Spleen (tissue), 11 donors: ENCODE measurements around the gene MAU2. TPM values are rescaled to one million over a fixed set of nuclear protein-coding genes. Genes with fewer than 3 reads are reported as not detected.

Source experiments
- DNase-seq: peaks from one replicate; pipeline ENCODE4 v3.0.0-alpha.2; 2020
- H3K27ac ChIP-seq, 8 donors: fragments of 200-600 bp; sonication (generic) in 7 of 8; 1 replicate in 4 of 8; 2 replicates in 4 of 8; pipeline versions ENCODE4 v1.5.0 to v1.8.0; 2016 to 2021; ENCODE audit warnings: inconsistent platforms in 4 of 8, mild to moderate bottlenecking in 4 of 8, moderate library complexity in 1 of 8
- H3K27me3 ChIP-seq, 7 donors: fragments of 200-600 bp; sonication (generic) in 6 of 7; replicated peaks in 1 of 7; 1 replicate in 4 of 7; 2 replicates in 3 of 7; pipeline versions ENCODE4 v1.5.0 to v1.8.0; 2016 to 2021; ENCODE audit warnings: inconsistent platforms in 3 of 7, mild to moderate bottlenecking in 1 of 7
- H3K36me3 ChIP-seq, 6 donors: fragments of 200-600 bp; sonication (generic) in 5 of 6; 1 replicate in 4 of 6; 2 replicates in 2 of 6; pipeline versions ENCODE4 v1.5.0 to v1.8.0; 2016 to 2021; ENCODE audit warnings: inconsistent platforms in 2 of 6
- H3K4me1 ChIP-seq, 6 donors: fragments of 200-600 bp; sonication (generic) in 5 of 6; 1 replicate in 3 of 6; 2 replicates in 3 of 6; pipeline versions ENCODE4 v1.5.0 to v1.8.0; 2016 to 2021; ENCODE audit warnings: inconsistent platforms in 3 of 6
- H3K4me3 ChIP-seq, 8 donors: fragments of 200-600 bp; sonication (generic) in 7 of 8; 1 replicate in 4 of 8; 2 replicates in 4 of 8; pipeline versions ENCODE4 v1.5.0 to v1.8.0; 2016 to 2021; ENCODE audit warnings: inconsistent platforms in 4 of 8, mild to moderate bottlenecking in 4 of 8, moderate library complexity in 2 of 8
- H3K9me3 ChIP-seq, 8 donors: fragments of 200-600 bp; sonication (generic) in 7 of 8; 1 replicate in 4 of 8; 2 replicates in 4 of 8; pipeline versions ENCODE4 v1.5.0 to v1.8.0; 2016 to 2021; ENCODE audit warnings: inconsistent platforms in 4 of 8
- POLR2A ChIP-seq, 3 donors: fragments of 450-650 bp; IDR thresholded peaks; one replicate each; pipeline ENCODE4 v1.5.1; 2017; ENCODE audit warnings: antibody characterized with exemption in 3 of 3, mild to moderate bottlenecking in 1 of 3
- POLR2AphosphoS5 ChIP-seq, 3 donors: sonication (generic); formaldehyde crosslinking; IDR thresholded peaks; one replicate each; pipeline ENCODE4 v1.5.1; 2017; ENCODE audit warnings: antibody characterized with exemption in 3 of 3
- WGBS, 5 donors: extraction: QIAGEN DNeasy Blood & Tissue Kit in 3 of 5; methylation state at CpG; one replicate each; pipeline versions ENCODE4 v1.1.5 to v1.1.7; 2013 to 2018; 5-methylcytosine and 5-hydroxymethylcytosine counted together
- intact Hi-C: fragments of 100-400 bp; cut with DNase I; formaldehyde crosslinking; loops from one replicate; pipeline ENCODE4 v1.15.0; 2023; ENCODE audit warnings: low total_unique reads
- polyA plus RNA-seq, 3 donors: library from polyadenylated mRNA; stranded (reverse); fragments of 200-250 nt; gene quantifications; one replicate each; pipeline ENCODE4 v1.2.1, GENCODE V29; 2013
- total RNA-seq, 7 donors: library from RNA; depleted of rRNA in 3 of 7; stranded (reverse); fragments of >200 nt in 3 of 7; fragmentation: NEBNext Ultra II Directional in 4 of 7; extraction: Animal tissue kit (Norgen Biotek cat#: 25700) in 4 of 7; gene quantifications; one replicate each; pipeline versions ENCODE4 v1.1.0 to v1.2.1, GENCODE V29; 2016 to 2021
- TF ChIP-seq, protein P1 (sequence below), 11 experiments: fragments of 200-600 bp in 7 of 11; fragments of 450-650 bp in 4 of 11; sonication (generic) in 4 of 11; IDR thresholded peaks in 8 of 11; conservative IDR thresholded peaks in 3 of 11; 1 replicate in 7 of 11; 2 replicates in 4 of 11; pipeline versions ENCODE4 v1.4.0 to v1.8.0; 2016 to 2021; ENCODE audit warnings: antibody characterized with exemption in 11 of 11, inconsistent platforms in 4 of 11, mild to moderate bottlenecking in 1 of 11
- donor health status: healthy with polysubstance abuse.
- donor health status: DM: no; HTN: no; CAD: no; lungs with moderate emphysema.
- donor health status: DM: no; HTN: no; CAD: no.
- donor health status: Bipolar disorder and iron deficiency.
- donor health status: healthy.
- donor health status: DM: no; HTN: no; CAD: no.
- donor health status: DM: yes; HTN: yes; CAD: no.

Gene MAU2
- total and polyA plus RNA-seq, 10 donors: 12.0 to 133 (median 95.1) TPM

DNA sequence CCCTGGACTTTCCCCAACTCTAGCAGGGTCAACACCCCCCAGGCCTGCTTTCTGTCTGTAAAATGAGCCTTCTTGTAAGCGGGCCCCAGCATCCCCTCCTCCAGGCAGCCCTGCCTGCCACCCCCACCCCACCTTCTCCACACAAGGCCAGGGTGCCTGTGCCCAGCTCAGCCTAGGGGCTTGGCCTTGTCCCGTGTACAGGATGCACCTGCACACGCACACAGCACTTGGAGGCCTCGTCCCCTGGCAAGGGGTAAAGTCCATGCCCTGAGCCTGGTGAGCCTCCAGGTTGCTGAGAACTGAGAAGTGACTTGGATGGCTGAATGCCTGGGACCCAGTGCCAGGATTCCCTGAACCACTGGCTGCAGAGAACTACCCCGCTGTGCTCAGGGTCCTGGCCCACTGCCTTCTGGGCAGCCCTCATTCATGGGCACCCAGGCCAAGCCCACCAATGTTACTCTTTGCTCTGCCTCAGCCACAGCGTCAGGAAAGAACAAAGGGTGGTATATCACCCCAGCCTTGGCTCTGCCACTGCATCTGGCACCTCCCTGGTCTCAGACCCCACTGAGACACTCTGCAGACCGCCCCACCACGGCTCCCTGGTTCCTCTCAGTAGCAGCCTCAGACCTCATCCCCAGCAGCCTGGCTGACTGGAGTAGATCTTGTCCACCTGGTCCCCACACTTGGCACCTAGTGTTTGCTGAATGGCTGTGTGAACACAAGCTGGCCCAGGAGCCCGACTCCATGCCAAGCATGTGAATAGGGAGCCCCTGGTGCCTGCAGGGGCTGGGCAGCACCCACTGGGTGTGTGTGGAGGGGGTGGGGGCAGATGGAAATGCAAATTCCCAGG lies 45.7 kb upstream of the MAU2 start:
- Histone ChIP-seq H3K27ac (no peak overlapping the region), H3K27me3 (peaks cover 0 to 23% (median 6%) of the 10 kb centered on the region in 7 donors), H3K9me3 (no peaks in the 10 kb centered on the region), H3K36me3 (peaks cover 18 to 55% (median 52%) of the 10 kb centered on the region in 6 donors), H3K4me3 (no peak overlapping the region), H3K4me1 (peaks cover 0 to 12% (median 8%) of the 10 kb centered on the region in 6 donors)
- TF ChIP-seq, protein P1, sequence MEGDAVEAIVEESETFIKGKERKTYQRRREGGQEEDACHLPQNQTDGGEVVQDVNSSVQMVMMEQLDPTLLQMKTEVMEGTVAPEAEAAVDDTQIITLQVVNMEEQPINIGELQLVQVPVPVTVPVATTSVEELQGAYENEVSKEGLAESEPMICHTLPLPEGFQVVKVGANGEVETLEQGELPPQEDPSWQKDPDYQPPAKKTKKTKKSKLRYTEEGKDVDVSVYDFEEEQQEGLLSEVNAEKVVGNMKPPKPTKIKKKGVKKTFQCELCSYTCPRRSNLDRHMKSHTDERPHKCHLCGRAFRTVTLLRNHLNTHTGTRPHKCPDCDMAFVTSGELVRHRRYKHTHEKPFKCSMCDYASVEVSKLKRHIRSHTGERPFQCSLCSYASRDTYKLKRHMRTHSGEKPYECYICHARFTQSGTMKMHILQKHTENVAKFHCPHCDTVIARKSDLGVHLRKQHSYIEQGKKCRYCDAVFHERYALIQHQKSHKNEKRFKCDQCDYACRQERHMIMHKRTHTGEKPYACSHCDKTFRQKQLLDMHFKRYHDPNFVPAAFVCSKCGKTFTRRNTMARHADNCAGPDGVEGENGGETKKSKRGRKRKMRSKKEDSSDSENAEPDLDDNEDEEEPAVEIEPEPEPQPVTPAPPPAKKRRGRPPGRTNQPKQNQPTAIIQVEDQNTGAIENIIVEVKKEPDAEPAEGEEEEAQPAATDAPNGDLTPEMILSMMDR (IDR thresholded peaks at IDR 0.05 in 8 of 11, conservative IDR thresholded peaks at IDR 0.05 in 3 of 11): no peak
- peak in 1 of 3 donors; percentile 34 for TF ChIP-seq POLR2AphosphoS5 (IDR thresholded peaks at IDR 0.05)
- DNase-seq: no peak
- intact Hi-C loops: no loop called here
- WGBS, 5 donors: 64 to 72% (median 68%) methylated on average over 8 to 9 of the region's 9 CpGs

DNA sequence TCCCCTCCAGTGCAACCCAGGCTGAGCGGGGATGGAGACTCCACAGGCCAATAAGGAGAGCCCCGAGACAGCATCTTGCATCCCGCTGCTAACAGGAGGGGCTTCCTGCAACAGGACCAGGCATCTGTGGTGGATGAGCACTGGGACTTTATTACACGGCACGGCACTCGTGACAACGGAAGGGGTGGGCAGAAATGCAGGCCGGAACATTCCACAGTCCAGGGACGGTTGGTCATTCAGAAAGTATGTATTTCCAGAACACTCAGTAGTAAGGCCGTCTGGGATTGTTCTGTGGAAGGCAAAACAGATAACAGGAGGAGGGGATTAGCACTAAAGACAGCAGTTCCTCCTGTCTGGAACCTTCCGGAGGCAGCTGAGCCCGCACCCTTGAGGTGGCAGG lies 44.2 kb upstream of the MAU2 start:
- Histone ChIP-seq H3K27me3 (peaks cover 0 to 23% (median 6%) of the 10 kb centered on the region in 7 donors), H3K9me3 (no peaks in the 10 kb centered on the region), H3K36me3 (peaks cover 18 to 69% (median 66%) of the 10 kb centered on the region in 6 donors), H3K4me1 (peaks cover 0 to 12% (median 8%) of the 10 kb centered on the region in 6 donors), H3K27ac (no peak overlapping the region), H3K4me3 (no peak overlapping the region)
- 89 to 97% (median 90%) methylated on average over 12 of the region's 12 CpGs for WGBS, 5 donors
- TF ChIP-seq, protein P1 (IDR thresholded peaks at IDR 0.05 in 8 of 11, conservative IDR thresholded peaks at IDR 0.05 in 3 of 11): no peak
- TF ChIP-seq POLR2A (IDR thresholded peaks at IDR 0.05) (no peak), POLR2AphosphoS5 (IDR thresholded peaks at IDR 0.05) (no peak)
- no peak for DNase-seq
- intact Hi-C loops: no loop called here

DNA sequence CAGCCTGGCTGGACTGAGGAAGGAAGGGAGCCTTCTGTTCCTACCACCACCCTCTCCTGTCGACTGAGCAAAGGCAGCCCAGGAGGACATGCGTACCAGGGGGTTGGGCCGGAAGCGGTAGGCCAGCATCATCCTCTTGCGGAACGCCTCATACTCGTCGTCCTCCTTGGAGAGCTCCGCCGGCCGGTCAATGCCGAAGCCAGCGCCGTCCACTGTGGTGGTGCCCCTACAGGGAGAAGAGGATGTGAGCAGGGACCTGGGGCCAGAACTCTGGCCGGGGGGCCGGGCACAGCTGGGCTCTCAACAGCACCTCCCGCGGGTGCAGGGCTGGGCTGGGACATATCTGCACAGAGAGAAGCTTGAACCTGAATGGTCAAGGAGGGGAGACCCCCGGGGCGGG lies 43.8 kb upstream of the MAU2 start:
- no peak overlapping the region for H3K27ac ChIP-seq
- H3K4me1 ChIP-seq: peaks cover 0 to 12% (median 8%) of the 10 kb centered on the region in 6 donors
- WGBS, 5 donors: 89 to 97% (median 95%) methylated on average over 8 to 20 of the region's 20 CpGs
- H3K4me3 ChIP-seq: no peak overlapping the region
- H3K36me3 ChIP-seq: peaks cover 18 to 74% (median 71%) of the 10 kb centered on the region in 6 donors
- H3K27me3 ChIP-seq: peaks cover 0 to 23% (median 6%) of the 10 kb centered on the region in 7 donors
- DNase-seq: no peak
- TF ChIP-seq, protein P1 (IDR thresholded peaks at IDR 0.05 in 8 of 11, conservative IDR thresholded peaks at IDR 0.05 in 3 of 11): no peak
- TF ChIP-seq POLR2A (IDR thresholded peaks at IDR 0.05) (no peak), POLR2AphosphoS5 (IDR thresholded peaks at IDR 0.05) (peak in 1 of 3 donors; percentile 10)
- intact Hi-C loops: no loop called here
- H3K9me3 ChIP-seq: no peaks in the 10 kb centered on the region

DNA sequence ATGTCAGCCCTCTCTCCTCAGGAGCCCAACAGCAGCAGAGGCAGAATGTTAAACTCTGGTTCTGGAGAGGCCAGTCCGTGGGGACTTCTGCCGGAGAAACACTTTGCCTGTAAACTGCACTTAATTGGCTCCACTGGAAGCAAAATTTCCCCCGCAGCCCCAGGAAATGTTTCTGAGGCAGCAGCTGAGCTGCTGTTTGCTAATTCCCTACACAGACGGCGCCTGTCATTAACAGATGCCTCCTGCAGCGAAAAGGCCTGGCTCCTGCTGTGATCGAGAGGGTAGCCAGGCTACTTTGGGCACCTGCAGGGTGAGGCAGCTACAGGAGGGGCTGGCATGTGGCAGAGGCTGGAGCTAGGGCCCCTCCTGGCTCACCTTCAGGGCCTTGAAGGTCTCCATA lies 42.3 kb upstream of the MAU2 start:
- no peak overlapping the region for H3K4me3 ChIP-seq
- TF ChIP-seq, protein P1 (IDR thresholded peaks at IDR 0.05 in 8 of 11, conservative IDR thresholded peaks at IDR 0.05 in 3 of 11): no peak
- TF ChIP-seq POLR2A (IDR thresholded peaks at IDR 0.05): no peak
- no peak for TF ChIP-seq POLR2AphosphoS5 (IDR thresholded peaks at IDR 0.05)
- H3K36me3 ChIP-seq: peaks cover 18 to 88% (median 81%) of the 10 kb centered on the region in 6 donors
- peaks cover 0 to 6% (median 3%) of the 10 kb centered on the region in 6 donors for H3K4me1 ChIP-seq
- H3K27me3 ChIP-seq: peaks cover 0 to 13% (median 3%) of the 10 kb centered on the region in 7 donors
- no peaks in the 10 kb centered on the region for H3K9me3 ChIP-seq
- WGBS, 5 donors: 96 to 99% (median 97%) methylated on average over 6 to 7 of the region's 7 CpGs
- H3K27ac ChIP-seq: no peak overlapping the region
- no peak for DNase-seq
- intact Hi-C loops: no loop called here
